Panc1 (cell line): ENCODE measurements around the gene PCDHB1. TPM values are rescaled to one million over a fixed set of nuclear protein-coding genes. Genes with fewer than 3 reads are reported as not detected.

ENCODE experiments used
- ATAC-seq: fragments of 200-7000 bp; cut with Tn5 transposase; 2 replicates; pipeline ENCODE4 v1.9.1; 2020; ENCODE audit warnings: mild to moderate bottlenecking, moderate library complexity
- BruUV-seq: library from RNA; stranded (reverse); fragments of 400-500 nt; replicated peaks from 2 replicates; lab custom pipeline; 2021; lab: Mats Ljungman, UMichigan
- CTCF ChIA-PET: fragments of 300-600 bp; sonication (Branson Sonifier 250); formaldehyde crosslinking; loops from one replicate; lab custom pipeline; 2022; ENCODE audit warnings: antibody characterized with exemption; lab: Charles Lee
- POLR2A ChIA-PET: fragments of 300-600 bp; sonication (Branson Sonifier 250); formaldehyde crosslinking; loops from one replicate; lab custom pipeline; 2022; ENCODE audit warnings: antibody characterized with exemption; lab: Charles Lee
- DNase-seq: peaks from one replicate; pipeline ENCODE4 v3.0.0-alpha.2; 2010; ENCODE audit warnings: low read depth, low spot score
- H3K27ac ChIP-seq: 2 replicates; pipeline ENCODE4 v1.5.1; 2011; ENCODE audit warnings: mild to moderate bottlenecking, low read length, inconsistent platforms
- H3K27me3 ChIP-seq: fragments of 200-500 bp; sonication (Bioruptor generic); 2 replicates; pipeline ENCODE4 v1.6.0; 2014; ENCODE audit warnings: low read length, inconsistent platforms; ENCODE audit not compliant: control insufficient read depth, insufficient read depth
- H3K36me3 ChIP-seq: fragments of 200-500 bp; sonication (Bioruptor generic); 2 replicates; pipeline ENCODE4 v1.5.1; 2014; ENCODE audit warnings: inconsistent platforms, mild to moderate bottlenecking, low read length, moderate library complexity; ENCODE audit not compliant: control insufficient read depth, insufficient read depth
- H3K4me1 ChIP-seq: 2 replicates; pipeline ENCODE4 v1.5.1; 2011; ENCODE audit warnings: inconsistent platforms, mild to moderate bottlenecking, low read length, moderate library complexity; ENCODE audit not compliant: control insufficient read depth, insufficient read depth
- H3K4me3 ChIP-seq, 2 experiments: 2 replicates each; pipeline ENCODE4 v1.5.1; 2011 to 2012; ENCODE audit warnings: low read depth in 2 of 2, low read length in 2 of 2, mild to moderate bottlenecking in 2 of 2, inconsistent platforms in 1 of 2, moderate library complexity in 1 of 2
- H3K9me3 ChIP-seq: fragments of 200-500 bp; sonication (Bioruptor generic); 2 replicates; pipeline ENCODE4 v1.5.1; 2014; ENCODE audit warnings: low read depth, mild to moderate bottlenecking, inconsistent platforms, low read length, moderate library complexity; ENCODE audit not compliant: control insufficient read depth, insufficient read depth
- POLR2AphosphoS5 ChIP-seq: IDR thresholded peaks from 2 replicates; pipeline ENCODE4 v1.6.1; 2012; ENCODE audit warnings: mild to moderate bottlenecking, low read depth, low read length, moderate library complexity
- SIN3A ChIP-seq: IDR thresholded peaks from 2 replicates; pipeline ENCODE4 v1.6.1; 2012; ENCODE audit warnings: low read depth, mild to moderate bottlenecking, low read length, moderate library complexity, borderline replicate concordance; ENCODE audit not compliant: insufficient read depth
- TCF7L2 ChIP-seq: IDR thresholded peaks from 2 replicates; pipeline ENCODE4 v1.6.1; 2011; ENCODE audit warnings: mild to moderate bottlenecking, low read depth, low read length, inconsistent platforms
- in situ Hi-C: cut with HindIII; loops from 2 replicates; pipeline ENCODE4 v1.10.0; 2016; ENCODE audit warnings: low sequenced_read_pairs, low pct_unique_long_range_greater_than_20kb
- intact Hi-C: fragments of 100-400 bp; cut with micrococcal nuclease; formaldehyde crosslinking; loops from one replicate; pipeline ENCODE4 v1.10.0; 2022; ENCODE audit not compliant: unreplicated experiment
- total RNA-seq: library from RNA; stranded (reverse); gene quantifications from one replicate; pipeline ENCODE4 v1.2.1, GENCODE V29; 2021; ENCODE audit not compliant: unreplicated experiment
- TF ChIP-seq, protein P1 (sequence below): fragments of 450-650 bp; IDR thresholded peaks from 2 replicates; pipeline ENCODE4 v1.5.1; 2017; ENCODE audit warnings: mild to moderate bottlenecking
- TF ChIP-seq, protein P2 (sequence below), 2 experiments: IDR thresholded peaks; 2 replicates each; pipeline ENCODE4 v1.6.1; 2011 to 2012; ENCODE audit warnings: low read depth in 2 of 2, control low read depth in 1 of 2, low read length in 1 of 2, mild to moderate bottlenecking in 1 of 2, moderate library complexity in 1 of 2; ENCODE audit not compliant: insufficient read depth in 1 of 2

The PCDHB1 gene
- total RNA-seq, 1 experiment from 2014 or later, result 0.05 TPM

DNA sequence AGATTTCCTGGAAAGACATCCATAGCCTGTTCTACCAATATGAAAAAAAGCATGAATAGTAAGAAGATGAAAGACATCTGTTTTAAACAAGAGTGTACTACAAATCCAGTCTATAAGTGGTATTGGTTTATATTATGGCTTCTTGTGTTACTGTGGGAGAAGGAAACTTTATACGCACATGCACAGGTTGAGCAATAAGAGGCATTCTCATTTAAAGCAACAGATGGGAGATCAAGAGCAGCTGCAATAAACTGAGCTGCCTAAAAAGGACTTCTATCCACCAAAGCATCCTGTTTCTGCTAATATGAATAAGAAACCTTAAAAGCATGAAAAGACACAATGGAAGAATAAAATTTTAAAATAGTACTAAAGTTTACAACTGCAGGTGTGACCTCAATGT is 8.6 kb upstream of the PCDHB1 start:
- peaks cover 7% of the 10 kb centered on the region; the same call in 1 of the 2 replicates for H3K4me1 ChIP-seq
- no peaks in the 10 kb centered on the region for H3K9me3 ChIP-seq
- intact Hi-C loops, result no loop called here
- H3K36me3 ChIP-seq, result no peaks in the 10 kb centered on the region
- no TSS peak for BruUV-seq
- no peak for DNase-seq
- no peak overlapping the region for H3K27ac ChIP-seq
- ATAC-seq, result no peak
- in situ Hi-C loops, result no loop called here
- ChIA-PET POLR2A (no interaction called here), CTCF (no interaction called here)
- TF ChIP-seq POLR2AphosphoS5 (no peak), TCF7L2 (no peak), SIN3A (no peak)
- TF ChIP-seq, protein P1, sequence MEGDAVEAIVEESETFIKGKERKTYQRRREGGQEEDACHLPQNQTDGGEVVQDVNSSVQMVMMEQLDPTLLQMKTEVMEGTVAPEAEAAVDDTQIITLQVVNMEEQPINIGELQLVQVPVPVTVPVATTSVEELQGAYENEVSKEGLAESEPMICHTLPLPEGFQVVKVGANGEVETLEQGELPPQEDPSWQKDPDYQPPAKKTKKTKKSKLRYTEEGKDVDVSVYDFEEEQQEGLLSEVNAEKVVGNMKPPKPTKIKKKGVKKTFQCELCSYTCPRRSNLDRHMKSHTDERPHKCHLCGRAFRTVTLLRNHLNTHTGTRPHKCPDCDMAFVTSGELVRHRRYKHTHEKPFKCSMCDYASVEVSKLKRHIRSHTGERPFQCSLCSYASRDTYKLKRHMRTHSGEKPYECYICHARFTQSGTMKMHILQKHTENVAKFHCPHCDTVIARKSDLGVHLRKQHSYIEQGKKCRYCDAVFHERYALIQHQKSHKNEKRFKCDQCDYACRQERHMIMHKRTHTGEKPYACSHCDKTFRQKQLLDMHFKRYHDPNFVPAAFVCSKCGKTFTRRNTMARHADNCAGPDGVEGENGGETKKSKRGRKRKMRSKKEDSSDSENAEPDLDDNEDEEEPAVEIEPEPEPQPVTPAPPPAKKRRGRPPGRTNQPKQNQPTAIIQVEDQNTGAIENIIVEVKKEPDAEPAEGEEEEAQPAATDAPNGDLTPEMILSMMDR, result no peak
- TF ChIP-seq, protein P2, sequence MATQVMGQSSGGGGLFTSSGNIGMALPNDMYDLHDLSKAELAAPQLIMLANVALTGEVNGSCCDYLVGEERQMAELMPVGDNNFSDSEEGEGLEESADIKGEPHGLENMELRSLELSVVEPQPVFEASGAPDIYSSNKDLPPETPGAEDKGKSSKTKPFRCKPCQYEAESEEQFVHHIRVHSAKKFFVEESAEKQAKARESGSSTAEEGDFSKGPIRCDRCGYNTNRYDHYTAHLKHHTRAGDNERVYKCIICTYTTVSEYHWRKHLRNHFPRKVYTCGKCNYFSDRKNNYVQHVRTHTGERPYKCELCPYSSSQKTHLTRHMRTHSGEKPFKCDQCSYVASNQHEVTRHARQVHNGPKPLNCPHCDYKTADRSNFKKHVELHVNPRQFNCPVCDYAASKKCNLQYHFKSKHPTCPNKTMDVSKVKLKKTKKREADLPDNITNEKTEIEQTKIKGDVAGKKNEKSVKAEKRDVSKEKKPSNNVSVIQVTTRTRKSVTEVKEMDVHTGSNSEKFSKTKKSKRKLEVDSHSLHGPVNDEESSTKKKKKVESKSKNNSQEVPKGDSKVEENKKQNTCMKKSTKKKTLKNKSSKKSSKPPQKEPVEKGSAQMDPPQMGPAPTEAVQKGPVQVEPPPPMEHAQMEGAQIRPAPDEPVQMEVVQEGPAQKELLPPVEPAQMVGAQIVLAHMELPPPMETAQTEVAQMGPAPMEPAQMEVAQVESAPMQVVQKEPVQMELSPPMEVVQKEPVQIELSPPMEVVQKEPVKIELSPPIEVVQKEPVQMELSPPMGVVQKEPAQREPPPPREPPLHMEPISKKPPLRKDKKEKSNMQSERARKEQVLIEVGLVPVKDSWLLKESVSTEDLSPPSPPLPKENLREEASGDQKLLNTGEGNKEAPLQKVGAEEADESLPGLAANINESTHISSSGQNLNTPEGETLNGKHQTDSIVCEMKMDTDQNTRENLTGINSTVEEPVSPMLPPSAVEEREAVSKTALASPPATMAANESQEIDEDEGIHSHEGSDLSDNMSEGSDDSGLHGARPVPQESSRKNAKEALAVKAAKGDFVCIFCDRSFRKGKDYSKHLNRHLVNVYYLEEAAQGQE (IDR thresholded peaks at IDR 0.05; ENCODE audit: insufficient read depth in 1 of 2, low read depth in 2 of 2, low read length in 1 of 2), result no peak
- H3K27me3 ChIP-seq, result peaks cover 3% of the 10 kb centered on the region; the same call in 1 of the 2 replicates
- H3K4me3 ChIP-seq, result no peak overlapping the region

DNA sequence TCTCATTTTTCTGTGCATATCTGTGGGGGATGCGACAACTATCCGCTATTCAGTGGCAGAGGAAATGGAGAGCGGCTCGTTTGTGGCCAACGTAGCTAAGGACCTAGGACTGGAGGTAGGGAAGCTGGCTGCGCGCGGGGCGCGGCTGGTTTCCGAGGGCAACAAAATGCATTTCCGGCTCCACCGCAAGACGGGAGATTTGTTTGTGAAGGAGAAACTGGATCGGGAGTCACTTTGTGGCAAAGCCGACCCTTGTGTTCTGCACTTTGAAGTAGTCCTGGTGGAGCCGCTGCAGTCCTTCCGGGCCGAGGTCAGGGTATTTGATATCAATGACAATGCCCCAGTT is 320 bp downstream of the PCDHB1 start:
- POLR2A ChIA-PET, result interaction anchor here (0.6 kb wide), 1 partner anchor 182 kb away, joined by 4 read pairs; no protein-coding TSS in a partner anchor
- ATAC-seq (peak; percentile 62), DNase-seq (no peak)
- intact Hi-C loops (no loop called here), in situ Hi-C loops (no loop called here)
- Histone ChIP-seq H3K27me3 (peaks cover 2% of the 10 kb centered on the region; the same call in 1 of the 2 replicates), H3K4me1 (no peaks in the 10 kb centered on the region), H3K4me3 (peak overlapping the region; percentile 43 to 67), H3K36me3 (no peaks in the 10 kb centered on the region), H3K9me3 (no peaks in the 10 kb centered on the region), H3K27ac (no peak overlapping the region)
- no TSS peak for BruUV-seq
- CTCF ChIA-PET, result no interaction called here
- TF ChIP-seq, protein P1, result no peak
- 0 out of 2 replicates have a peak, but pooled peaks have one; percentile 15 for TF ChIP-seq TCF7L2
